ENCODE results near the gene TACR1. TPM values are rescaled to one million over a fixed set of nuclear protein-coding genes. Genes with fewer than 3 reads are reported as not detected.

TACR1 gene
- total RNA-seq, 1 donor from 2014 or later, result 0.03 TPM

GRCh38 chr2:75025633-75026380 is 173.5 kb downstream of the TACR1 start:
- ATAC-seq (no peak), DNase-seq (ENCODE audit: low spot score) (no peak)

DNA sequence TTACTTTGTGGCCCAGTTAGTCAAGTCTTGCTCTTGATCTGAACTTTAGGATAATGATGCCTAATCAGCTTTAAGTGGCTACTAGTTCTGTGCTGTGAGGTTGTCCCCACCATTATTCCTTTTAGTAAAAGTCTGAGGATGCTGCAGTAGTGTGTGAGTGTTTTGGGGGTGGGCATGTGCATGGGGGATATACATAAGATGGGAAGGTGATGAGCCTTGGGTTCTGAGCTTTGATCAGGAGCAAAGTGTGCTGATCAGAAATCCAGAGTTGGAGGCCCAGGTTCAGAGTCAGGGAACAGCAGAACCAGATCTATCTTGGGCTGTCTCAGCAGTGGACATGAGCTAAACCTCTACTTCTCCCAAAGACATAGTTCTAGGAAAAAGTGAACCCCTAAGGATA is 174.1 kb downstream of the TACR1 start:
- no peak for ATAC-seq

DNA sequence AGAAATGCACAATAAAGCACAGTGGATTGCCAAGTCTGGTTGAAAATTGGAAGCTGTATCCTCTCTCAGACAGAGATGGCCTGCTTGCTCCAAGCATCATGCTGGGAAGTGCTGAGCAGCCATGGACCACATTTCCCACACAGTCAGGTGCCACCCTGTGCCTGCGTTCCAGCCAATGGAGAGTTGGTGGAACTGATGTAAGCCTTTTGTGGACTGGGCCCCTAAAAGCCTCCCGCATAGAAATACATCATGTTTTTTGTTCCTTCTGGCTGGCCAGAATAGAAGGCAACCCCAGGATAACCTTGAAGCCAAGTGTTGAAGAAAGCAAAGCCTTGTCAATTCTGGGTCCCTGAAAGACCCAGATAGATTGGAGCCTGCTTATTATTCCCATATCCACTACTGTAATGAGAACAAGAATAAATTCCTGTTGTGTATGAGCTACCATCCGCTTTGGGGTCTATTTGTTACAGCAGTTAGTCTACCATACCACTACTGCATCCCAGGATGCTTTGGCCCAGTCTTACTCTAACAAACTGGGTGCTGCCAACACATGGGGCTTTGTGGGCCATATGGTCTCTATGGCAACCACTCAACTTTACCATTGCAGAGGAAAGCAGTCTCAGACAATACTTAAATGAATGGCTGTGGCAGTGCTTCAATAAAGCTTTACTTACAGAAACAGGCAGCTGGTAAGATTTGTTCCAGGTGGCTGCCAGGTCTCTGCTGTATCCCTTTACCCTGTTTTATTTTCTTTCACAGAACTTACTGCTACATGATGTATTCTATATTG is 175.5 kb downstream of the TACR1 start:
- DNase-seq (ENCODE audit: low spot score) (no peak), ATAC-seq (no peak)

More for the DNA sequence above, 174.1 kb downstream of the TACR1 start:
- no peak for DNase-seq (ENCODE audit: low spot score)

DNA sequence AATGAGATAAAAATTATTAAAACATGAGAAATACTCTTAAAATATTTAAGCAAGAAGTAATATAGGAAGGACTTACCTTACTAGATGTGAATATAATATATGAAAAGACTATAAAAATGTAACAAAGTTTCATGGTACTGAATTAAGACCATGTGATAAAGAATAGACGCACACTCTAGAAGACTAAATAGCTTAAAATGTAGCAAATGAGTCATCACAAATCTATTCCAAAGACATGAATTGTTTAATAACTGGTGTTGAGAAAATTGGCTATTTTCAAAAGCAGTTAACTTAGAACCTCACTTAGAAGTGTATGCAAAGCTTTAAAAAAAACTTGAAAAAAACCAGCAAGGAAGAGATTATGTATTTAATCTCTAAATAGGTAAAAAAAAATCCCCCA is 176.8 kb downstream of the TACR1 start:
- no peak for DNase-seq (ENCODE audit: low spot score)
- no peak for ATAC-seq

DNA sequence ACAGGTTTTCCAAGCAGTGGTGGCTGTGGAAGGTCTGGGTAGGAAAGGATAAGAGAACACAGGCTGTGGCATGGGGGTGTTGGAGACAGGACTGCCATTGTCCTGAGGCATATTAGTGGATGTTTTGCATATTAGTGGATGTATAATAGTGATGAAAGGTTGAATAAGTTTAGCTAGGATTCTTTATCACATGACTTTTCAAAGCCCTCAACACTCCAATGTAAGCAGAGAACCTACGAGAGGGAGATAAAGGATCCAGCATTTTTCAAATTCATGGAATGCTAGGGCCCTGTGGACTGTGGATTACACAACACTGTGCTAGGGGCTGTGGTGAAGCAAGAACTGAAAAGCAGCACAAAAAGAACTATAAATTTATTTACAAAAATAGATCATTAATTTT is 177.6 kb downstream of the TACR1 start:
- DNase-seq (ENCODE audit: low spot score) (no peak), ATAC-seq (no peak)

DNA sequence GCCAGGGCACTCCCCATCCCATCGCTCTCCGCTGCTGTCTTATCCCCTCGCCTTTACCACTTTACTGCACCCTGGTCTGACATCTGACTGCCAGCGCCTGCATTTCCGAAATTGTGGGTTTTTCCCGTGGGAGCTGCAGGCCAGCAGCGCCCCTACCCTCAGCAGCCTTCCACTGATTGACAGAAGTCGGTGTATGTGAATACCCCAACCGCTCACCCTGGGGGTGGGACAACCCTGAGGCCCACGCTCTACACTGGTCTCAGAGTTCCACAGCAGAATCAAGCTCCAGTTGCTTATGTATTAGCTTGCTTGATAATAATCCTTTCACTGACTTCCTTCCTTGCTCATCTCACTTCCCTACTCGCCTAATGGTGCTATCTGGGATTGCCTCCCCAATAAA is 178.8 kb downstream of the TACR1 start:
- ATAC-seq (no peak), DNase-seq (ENCODE audit: low spot score) (no peak)

GRCh38 chr2:75019790-75020189 is 179.5 kb downstream of the TACR1 start:
- ATAC-seq (no peak), DNase-seq (ENCODE audit: low spot score) (no peak)

- DNase-seq (ENCODE audit: low spot score) (no peak), ATAC-seq (no peak)
Observed at GRCh38 chr2:75018162-75018561, 181.2 kb downstream of the TACR1 start.

DNA sequence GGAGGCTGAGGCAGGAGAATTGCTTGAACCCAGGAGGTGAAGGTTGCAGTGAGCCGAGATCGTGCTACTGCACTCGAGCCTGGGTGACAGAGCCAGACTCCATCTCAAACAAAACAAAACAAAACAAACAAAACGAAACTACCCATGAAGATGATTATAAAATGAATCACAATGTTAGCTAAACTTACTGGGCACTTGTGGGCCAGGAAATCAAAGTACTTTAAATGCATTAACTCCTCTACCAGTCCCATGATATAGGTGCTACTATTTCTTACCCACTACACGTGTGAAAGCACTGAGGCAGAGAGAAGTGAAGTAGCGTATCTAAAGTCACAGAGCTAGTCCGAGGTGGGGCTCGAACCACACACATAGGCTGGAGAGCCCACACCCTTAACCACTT is 187.2 kb downstream of the TACR1 start:
- ATAC-seq (no peak), DNase-seq (ENCODE audit: low spot score) (no peak)

- ATAC-seq (no peak), DNase-seq (ENCODE audit: low spot score) (no peak)
Observed at GRCh38 chr2:75010571-75010970, 188.7 kb downstream of the TACR1 start.

DNA sequence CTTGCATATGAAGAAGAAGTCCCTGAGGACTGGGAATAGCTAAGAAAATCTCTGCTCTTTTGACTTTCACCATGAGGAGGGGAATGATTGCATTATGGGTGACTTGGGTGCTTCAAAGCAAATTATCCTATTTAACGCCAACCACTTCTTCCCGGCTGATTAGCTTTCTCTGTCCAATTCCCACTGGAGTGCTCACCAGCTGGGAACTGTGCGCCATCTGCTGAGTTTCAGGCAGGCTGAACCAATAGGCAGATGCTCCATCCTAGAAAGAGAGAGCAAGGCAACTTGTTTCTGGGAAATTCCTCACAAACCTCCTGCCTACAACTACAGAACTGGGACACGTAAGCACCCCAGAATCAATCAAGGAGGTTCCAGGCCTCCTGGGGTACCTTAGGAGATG is 191.5 kb downstream of the TACR1 start:
- DNase-seq (ENCODE audit: low spot score) (no peak), ATAC-seq (no peak)

DNA sequence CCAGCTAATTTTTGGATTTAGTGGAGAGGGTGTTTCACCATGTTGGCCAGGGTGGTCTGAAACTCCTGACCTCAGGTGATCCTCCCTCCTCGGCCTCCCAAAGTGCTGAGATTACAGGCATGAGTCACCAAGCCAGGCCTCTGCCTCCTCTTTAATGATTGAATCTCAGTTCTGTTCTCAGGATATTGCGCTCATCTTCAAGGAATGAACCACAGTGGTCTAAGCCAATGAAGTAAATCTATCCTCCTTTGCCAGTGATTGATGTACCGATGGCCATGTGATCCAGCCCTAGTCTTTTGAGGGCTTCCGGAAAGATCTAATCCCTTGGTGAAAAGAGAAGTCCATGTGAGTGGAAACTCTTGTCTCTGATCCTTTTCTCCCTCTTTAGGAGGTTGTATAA is 192.3 kb downstream of the TACR1 start:
- ATAC-seq (no peak), DNase-seq (ENCODE audit: low spot score) (no peak)

GRCh38 chr2:75006041-75006440 is 193.3 kb downstream of the TACR1 start:
- no peak for ATAC-seq
- DNase-seq (ENCODE audit: low spot score), result no peak

- ATAC-seq, result peak; percentile 65
- DNase-seq (ENCODE audit: low spot score), result no peak
Observed at GRCh38 chr2:75003773-75004172, 195.5 kb downstream of the TACR1 start.

DNA sequence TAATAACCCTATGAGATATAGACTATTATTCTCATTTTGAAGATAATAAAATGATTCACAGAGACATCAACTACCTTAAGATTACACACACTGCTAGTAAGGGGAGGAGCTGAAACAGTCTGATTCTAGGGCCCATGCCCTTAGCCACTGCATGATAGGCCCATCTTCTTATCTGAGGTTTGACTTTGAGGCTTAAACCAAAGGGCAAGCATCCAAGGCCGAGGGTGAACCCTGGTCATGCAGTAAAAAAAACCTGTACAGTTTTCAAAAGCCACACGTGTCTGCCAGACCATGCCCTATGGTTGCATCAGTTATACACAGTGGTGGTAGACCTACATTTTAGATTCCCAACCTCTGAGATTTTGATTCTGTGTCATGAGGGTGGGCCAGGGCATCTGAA is 196.0 kb downstream of the TACR1 start:
- DNase-seq (ENCODE audit: low spot score), result peak; percentile 51
- peak; percentile 81 for ATAC-seq

DNA sequence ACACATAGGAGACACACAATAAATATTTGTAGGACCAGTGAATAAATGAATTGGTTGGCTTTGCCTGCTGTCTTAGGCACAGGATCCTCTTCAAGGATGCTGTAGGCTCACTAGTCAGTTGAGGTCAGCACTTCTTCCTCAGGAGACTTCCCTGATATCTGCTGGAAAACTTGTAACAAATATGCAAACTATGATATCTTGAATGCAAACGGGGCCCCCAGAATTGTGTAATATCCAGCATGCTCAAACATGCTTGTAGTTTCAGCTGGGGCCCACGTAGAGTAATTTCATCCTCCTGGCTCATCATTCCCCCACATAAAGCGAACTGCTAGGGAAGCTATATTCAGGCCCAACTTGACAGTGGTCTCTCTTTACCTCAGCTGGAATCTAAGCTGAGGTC is 197.3 kb downstream of the TACR1 start:
- DNase-seq (ENCODE audit: low spot score), result no peak

GRCh38 chr2:74999468-74999867 is 199.9 kb downstream of the TACR1 start:
- DNase-seq (ENCODE audit: low spot score) (no peak), ATAC-seq (no peak)

More for the DNA sequence above, 197.3 kb downstream of the TACR1 start:
- no peak for ATAC-seq

Other genes starting within 250 kb of the TACR1 start
- 30.9 TPM for gene POLE4, start 240.9 kb downstream of the TACR1 start, total RNA-seq